Measurements from ENCODE around the gene UHRF2. TPM values are rescaled to one million over a fixed set of nuclear protein-coding genes. Genes with fewer than 3 reads are reported as not detected.

Gene UHRF2
- total and polyA plus RNA-seq, 12 donors: 9.6 to 19.7 (median 13.1) TPM

DNA sequence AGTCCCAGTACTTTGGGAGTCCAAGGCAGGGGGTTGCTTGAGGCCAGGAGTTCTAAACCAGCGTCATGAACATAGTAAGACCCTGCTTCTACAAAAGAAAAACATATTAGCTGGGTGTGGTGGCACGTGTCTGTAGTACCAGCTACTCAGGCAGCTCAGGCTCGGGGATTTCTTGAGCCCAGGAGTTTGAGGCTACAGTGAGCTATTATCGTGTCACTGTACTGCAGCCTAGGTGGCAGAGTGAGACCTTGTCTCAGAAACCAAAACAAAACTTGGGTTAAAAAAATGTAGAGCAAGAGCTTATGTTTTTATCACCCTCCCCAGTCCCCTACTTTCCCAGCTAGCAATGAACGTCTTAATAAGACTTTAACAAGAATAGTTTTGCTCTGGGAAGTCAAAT lies 46.7 kb downstream of the UHRF2 start:
- no peaks in the 10 kb centered on the region for H3K27me3 ChIP-seq
- peaks cover 0 to 23% (median 0%) of the 10 kb centered on the region in 11 donors for H3K9me3 ChIP-seq
- TF ChIP-seq, protein P1, sequence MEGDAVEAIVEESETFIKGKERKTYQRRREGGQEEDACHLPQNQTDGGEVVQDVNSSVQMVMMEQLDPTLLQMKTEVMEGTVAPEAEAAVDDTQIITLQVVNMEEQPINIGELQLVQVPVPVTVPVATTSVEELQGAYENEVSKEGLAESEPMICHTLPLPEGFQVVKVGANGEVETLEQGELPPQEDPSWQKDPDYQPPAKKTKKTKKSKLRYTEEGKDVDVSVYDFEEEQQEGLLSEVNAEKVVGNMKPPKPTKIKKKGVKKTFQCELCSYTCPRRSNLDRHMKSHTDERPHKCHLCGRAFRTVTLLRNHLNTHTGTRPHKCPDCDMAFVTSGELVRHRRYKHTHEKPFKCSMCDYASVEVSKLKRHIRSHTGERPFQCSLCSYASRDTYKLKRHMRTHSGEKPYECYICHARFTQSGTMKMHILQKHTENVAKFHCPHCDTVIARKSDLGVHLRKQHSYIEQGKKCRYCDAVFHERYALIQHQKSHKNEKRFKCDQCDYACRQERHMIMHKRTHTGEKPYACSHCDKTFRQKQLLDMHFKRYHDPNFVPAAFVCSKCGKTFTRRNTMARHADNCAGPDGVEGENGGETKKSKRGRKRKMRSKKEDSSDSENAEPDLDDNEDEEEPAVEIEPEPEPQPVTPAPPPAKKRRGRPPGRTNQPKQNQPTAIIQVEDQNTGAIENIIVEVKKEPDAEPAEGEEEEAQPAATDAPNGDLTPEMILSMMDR (IDR thresholded peaks at IDR 0.05): no peak
- DNase-seq (no peak), ATAC-seq (no peak)
- intact Hi-C loops (cut with DNase I): loop anchor here in 1 of 10 donors (2.0 kb wide), 1 partner anchor 19 kb away; no protein-coding TSS in a partner anchor
- no peak overlapping the region for H3K4me3 ChIP-seq
- WGBS, 2 donors: 92 to 94% methylated on average over 5 of the region's 5 CpGs
- H3K27ac ChIP-seq: no peak overlapping the region
- no peaks in the 10 kb centered on the region for H3K4me1 ChIP-seq
- H3K36me3 ChIP-seq: peaks cover 0 to 36% (median 0%) of the 10 kb centered on the region in 9 donors

- intact Hi-C loops (cut with DNase I): loop anchor here in 1 of 10 donors (2.0 kb wide), 1 partner anchor 19 kb away; no protein-coding TSS in a partner anchor
- WGBS, 2 donors: 98% methylated on average over 5 of the region's 5 CpGs
- Histone ChIP-seq H3K4me3 (no peak overlapping the region), H3K4me1 (no peaks in the 10 kb centered on the region), H3K27me3 (no peaks in the 10 kb centered on the region), H3K27ac (no peak overlapping the region), H3K36me3 (peaks cover 0 to 38% (median 0%) of the 10 kb centered on the region in 9 donors), H3K9me3 (peaks cover 0 to 20% (median 0%) of the 10 kb centered on the region in 11 donors)
- DNase-seq (no peak), ATAC-seq (no peak)
- TF ChIP-seq, protein P1 (IDR thresholded peaks at IDR 0.05): no peak
Observed at GRCh38 chr9:6460189-6460768, 47.3 kb downstream of the UHRF2 start.

DNA sequence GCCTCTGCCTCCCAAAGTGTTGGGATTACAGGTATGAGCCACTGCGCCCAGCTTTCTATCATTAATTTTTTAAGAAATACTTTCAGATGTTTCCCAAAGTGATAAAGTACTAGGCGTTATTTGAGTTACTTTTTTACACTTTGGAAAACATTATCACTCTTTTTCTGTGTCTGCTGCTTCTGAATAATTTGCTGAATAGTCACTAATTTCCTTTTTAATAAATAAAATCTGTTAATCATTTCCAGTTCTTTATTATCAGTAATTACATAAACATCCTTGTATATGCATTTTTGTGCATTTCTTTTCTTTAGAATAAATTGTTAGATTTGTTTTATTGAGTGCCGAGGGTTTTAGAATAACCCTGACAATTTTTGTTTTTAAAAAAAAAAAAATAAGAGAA lies 48.6 kb downstream of the UHRF2 start:
- Histone ChIP-seq H3K9me3 (peaks cover 0 to 16% (median 0%) of the 10 kb centered on the region in 11 donors), H3K27ac (no peak overlapping the region), H3K4me1 (no peaks in the 10 kb centered on the region), H3K36me3 (peaks cover 0 to 50% (median 0%) of the 10 kb centered on the region in 9 donors), H3K27me3 (no peaks in the 10 kb centered on the region), H3K4me3 (no peak overlapping the region)
- TF ChIP-seq, protein P1 (IDR thresholded peaks at IDR 0.05): no peak
- no peak for ATAC-seq
- intact Hi-C loops (cut with DNase I): loop anchor here in 1 of 10 donors (2.0 kb wide), 1 partner anchor 21 kb away; no protein-coding TSS in a partner anchor
- DNase-seq: no peak
- 97 to 98% methylated on average over 3 of the region's 3 CpGs for WGBS, 2 donors

DNA sequence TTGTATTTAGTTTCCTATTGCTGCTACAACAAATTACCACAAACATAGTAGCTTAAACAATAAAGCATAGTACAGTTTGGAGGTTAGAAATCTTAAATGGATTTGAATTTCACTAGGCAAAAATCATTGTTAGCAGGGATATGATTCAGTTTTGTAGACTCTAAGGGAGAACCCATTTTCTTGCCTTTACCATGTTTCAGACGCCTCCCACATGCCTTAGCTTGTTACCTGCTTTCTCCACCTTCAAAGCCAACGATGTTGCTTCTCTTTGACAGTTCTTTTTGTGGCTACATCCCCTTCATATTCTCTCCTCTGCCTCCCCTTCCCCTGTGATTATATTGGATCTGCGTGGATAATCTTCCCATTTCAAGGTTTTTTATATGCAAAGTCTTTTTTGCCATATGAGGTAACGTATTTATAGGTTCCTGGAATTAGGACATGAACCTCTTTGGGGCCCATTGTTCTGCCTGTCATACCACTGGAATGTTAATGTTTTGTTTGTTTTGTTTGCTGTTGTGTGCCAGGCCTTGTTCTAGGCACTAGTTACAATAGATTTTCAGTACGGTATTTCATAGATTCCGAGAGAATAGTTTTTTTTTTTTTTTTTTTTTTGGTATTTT lies 54.1 kb downstream of the UHRF2 start:
- H3K36me3 ChIP-seq: peaks cover 0 to 40% (median 0%) of the 10 kb centered on the region in 9 donors
- no peak overlapping the region for H3K4me3 ChIP-seq
- no peaks in the 10 kb centered on the region for H3K9me3 ChIP-seq
- intact Hi-C loops (cut with DNase I): no loop called here
- no peaks in the 10 kb centered on the region for H3K27me3 ChIP-seq
- TF ChIP-seq, protein P1 (IDR thresholded peaks at IDR 0.05): no peak
- ATAC-seq (no peak), DNase-seq (no peak)
- H3K27ac ChIP-seq: no peak overlapping the region
- 90 to 91% methylated on average over 6 of the region's 6 CpGs for WGBS, 2 donors
- H3K4me1 ChIP-seq: peaks cover 0 to 5% (median 0%) of the 10 kb centered on the region in 9 donors

Data from heart right ventricle (tissue), 16 donors.